GM12875 (cell line): ENCODE data around the gene DEPDC1.

ENCODE experiments used
- H3K4me3 ChIP-seq: one replicate; pipeline ENCODE4 v1.5.1; 2011; ENCODE audit warnings: low read depth, low read length, control low read depth
- CTCF ChIP-seq: IDR thresholded peaks from 2 replicates; pipeline ENCODE4 v1.5.1; 2011; ENCODE audit warnings: low read depth, mild to moderate bottlenecking, control low read depth, inconsistent platforms, low read length, moderate library complexity, borderline replicate concordance; ENCODE audit not compliant: insufficient read depth

The DEPDC1 gene

GRCh38 chr1:68459091-68459490 is 37.8 kb downstream of the DEPDC1 start:
- TF ChIP-seq CTCF: no peak
- no peak overlapping the region for H3K4me3 ChIP-seq

DNA sequence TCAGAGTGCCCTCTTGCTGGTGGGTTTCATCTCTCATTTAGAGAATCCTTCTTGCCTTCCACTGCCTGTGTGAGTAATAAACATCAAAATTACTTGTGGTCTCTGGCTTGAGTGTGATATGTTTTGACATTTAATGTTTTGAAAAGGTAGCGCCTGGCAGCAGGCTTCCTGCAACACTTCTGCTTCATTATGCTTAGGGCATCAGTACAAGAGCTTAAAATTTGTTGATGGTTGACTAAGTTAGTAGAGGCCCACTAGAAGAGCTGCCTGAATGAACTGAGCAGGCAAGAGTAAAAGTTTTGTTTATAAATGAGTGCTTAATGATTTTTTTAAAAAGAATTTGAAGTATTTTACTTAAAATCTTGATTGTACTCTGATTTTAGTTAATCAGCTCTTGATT is 40.7 kb downstream of the DEPDC1 start:
- no peak for TF ChIP-seq CTCF
- H3K4me3 ChIP-seq: no peak overlapping the region

GRCh38 chr1:68454534-68454933 is 42.3 kb downstream of the DEPDC1 start:
- no peak overlapping the region for H3K4me3 ChIP-seq
- TF ChIP-seq CTCF: 0 out of 2 replicates have a peak, but pooled peaks have one; percentile 3

DNA sequence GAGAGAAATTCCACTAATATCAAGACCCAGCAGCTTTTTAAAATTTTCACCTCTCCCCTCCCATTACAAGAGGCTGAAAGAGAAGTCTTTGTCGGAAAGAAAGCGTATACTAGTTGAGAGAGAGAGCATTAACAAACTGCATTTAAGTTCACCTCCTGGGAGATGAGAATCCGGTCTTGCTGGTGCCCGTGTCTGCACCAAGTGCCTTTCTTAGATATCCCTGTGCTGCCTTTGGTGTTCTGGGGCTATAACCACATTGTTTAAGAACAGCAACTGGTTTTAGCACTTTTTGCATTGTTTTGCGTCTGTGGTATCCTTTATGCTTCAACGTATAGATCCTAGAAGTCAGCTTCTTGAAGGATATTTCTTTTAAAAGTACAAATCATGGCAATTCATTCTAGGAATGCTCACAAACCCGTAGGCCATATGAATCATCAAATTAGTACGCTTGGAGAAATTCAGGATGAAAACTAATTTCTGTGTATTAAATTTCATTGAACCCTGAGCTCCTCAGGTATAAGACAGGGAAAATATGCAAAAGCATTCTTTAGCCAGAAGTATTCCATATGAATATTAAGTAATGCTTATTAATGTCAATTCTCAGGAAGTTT is 43.7 kb downstream of the DEPDC1 start:
- TF ChIP-seq CTCF: no peak
- H3K4me3 ChIP-seq: no peak overlapping the region

DNA sequence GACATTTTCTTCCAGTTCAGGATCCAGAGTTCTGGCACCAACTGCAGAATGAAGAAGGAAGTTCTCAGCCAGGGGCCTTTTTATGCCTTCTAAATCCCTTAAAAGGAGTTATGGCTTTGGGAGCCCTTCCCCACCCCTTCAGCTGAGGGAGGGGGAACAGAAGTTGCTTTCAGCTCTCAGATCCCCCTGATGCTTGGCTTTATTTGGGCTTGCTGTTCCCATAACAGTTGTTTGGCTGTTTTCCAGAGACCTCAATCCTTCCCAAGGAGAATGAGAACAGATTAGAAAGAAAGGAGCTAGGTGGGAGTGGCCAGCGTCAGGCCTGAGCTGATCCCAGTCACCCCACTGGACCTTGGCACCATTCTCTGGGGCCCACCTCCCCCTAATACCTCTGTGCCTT is 47.0 kb downstream of the DEPDC1 start, which contains the start of gene RPE65:
Gene RPE65 (minus strand): TSS at position 54 of the 400 bp plus-strand sequence. CDS start 49 bp downstream, at position 5.
- no peak within 1 kb of the TSS for H3K4me3 ChIP-seq
- no peak for TF ChIP-seq CTCF

DNA sequence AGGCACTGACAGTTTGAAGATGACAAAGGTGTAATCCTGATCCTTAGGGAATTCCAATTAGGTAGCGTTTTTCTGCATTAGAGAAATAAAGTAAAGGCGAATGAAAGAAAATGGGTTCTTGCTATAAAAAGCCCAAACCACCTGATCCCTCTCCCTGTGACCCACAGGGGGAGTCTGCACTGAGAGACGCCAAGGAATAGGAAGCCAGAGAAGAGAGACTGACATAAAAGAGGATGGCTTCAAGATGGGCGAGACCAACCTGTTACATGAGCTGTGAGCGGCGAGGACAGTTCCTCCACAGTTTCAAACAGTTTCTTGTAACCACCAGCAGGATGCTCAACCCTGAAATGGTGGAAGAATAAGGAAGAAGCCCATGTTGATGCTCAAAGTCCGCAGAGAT is 48.5 kb downstream of the DEPDC1 start:
- TF ChIP-seq CTCF: no peak
- no peak overlapping the region for H3K4me3 ChIP-seq

DNA sequence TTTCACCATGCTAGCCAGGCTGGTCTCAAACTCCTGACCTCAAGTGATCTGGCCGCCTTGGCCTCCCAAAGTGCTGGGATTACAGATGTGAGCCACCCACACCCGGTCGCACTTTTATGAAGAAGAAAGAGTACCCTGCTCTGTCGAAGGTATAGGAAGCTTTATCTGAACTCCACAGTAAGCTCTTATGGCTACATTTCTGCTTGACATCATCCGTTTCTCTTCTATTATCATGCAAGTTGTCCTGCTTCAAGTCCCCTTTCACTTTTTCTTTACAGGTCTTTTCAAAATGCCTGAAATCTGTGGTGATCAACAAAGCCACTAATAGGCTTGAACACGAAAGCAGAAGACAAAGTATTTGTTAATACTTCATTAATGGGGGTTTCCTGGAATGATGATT is 51.2 kb downstream of the DEPDC1 start:
- TF ChIP-seq CTCF: no peak
- no peak overlapping the region for H3K4me3 ChIP-seq
